HepG2 (cell line): Measurements from ENCODE around the gene SETD1B. TPM values are rescaled to one million over a fixed set of nuclear protein-coding genes. Genes with fewer than 3 reads are reported as not detected.
A peak's percentile ranks its signal among the peaks of the same experiment; 100 is the strongest.

Source experiments
- IKZF1 ChIP-seq: fragments of 450-650 bp; IDR thresholded peaks from 2 replicates; pipeline ENCODE4 v1.7.1; 2016
- NCOA5 ChIP-seq: sonication (generic); formaldehyde crosslinking; IDR thresholded peaks from 2 replicates; pipeline ENCODE4 v1.4.0; 2020; ENCODE audit warnings: missing genetic modification reagents
- NFYC ChIP-seq: IDR thresholded peaks from 2 replicates; pipeline ENCODE4 v1.6.1; 2016; ENCODE audit warnings: missing genetic modification reagents, missing compliant biosample characterization
- PHF21A ChIP-seq: sonication (generic); formaldehyde crosslinking; IDR thresholded peaks from 2 replicates; pipeline ENCODE4 v1.5.0; 2020; ENCODE audit warnings: mild to moderate bottlenecking, missing genetic modification reagents
- POLR2A ChIP-seq, 2 experiments: IDR thresholded peaks; 2 replicates each; pipeline ENCODE4 v1.6.1; 2011; ENCODE audit warnings: low read depth in 2 of 2, low read length in 2 of 2, mild to moderate bottlenecking in 1 of 2, moderate library complexity in 1 of 2; ENCODE audit not compliant: insufficient read depth in 1 of 2
- RBM39 ChIP-seq: fragments of 200-400 bp; formaldehyde crosslinking; IDR thresholded peaks from one replicate; pipeline ENCODE4 v1.6.1; 2018; ENCODE audit warnings: antibody characterized with exemption, mild to moderate bottlenecking, low read depth, low read length; ENCODE audit not compliant: poor library complexity, severe bottlenecking
- TOE1 ChIP-seq: sonication (generic); formaldehyde crosslinking; IDR thresholded peaks from 2 replicates; pipeline ENCODE4 v1.4.0; 2020; ENCODE audit warnings: mild to moderate bottlenecking, missing genetic modification reagents
- ZC3H13 ChIP-seq: sonication (generic); formaldehyde crosslinking; IDR thresholded peaks from 2 replicates; pipeline ENCODE4 v1.8.1; 2023; ENCODE audit warnings: mild to moderate bottlenecking, missing genetic modification reagents, moderate library complexity
- ZKSCAN1 ChIP-seq: fragments of 150-350 bp; IDR thresholded peaks from 2 replicates; pipeline ENCODE4 v1.6.1; 2014; ENCODE audit warnings: low read length
- ZNF136 ChIP-seq: sonication (generic); formaldehyde crosslinking; IDR thresholded peaks from 2 replicates; pipeline ENCODE4 v1.8.1; 2022; ENCODE audit warnings: low read depth, mild to moderate bottlenecking, moderate library complexity, missing genetic modification reagents
- ZNF160 ChIP-seq: sonication (generic); formaldehyde crosslinking; IDR thresholded peaks from 2 replicates; pipeline ENCODE4 v1.8.0; 2022; ENCODE audit warnings: mild to moderate bottlenecking, inconsistent platforms, missing genetic modification reagents
- ZNF367 ChIP-seq: sonication (generic); formaldehyde crosslinking; IDR thresholded peaks from 2 replicates; pipeline ENCODE4 v1.4.0; 2020; ENCODE audit warnings: missing genetic modification reagents, borderline replicate concordance
- ZNF629 ChIP-seq: sonication (generic); formaldehyde crosslinking; conservative IDR thresholded peaks from 2 replicates; pipeline ENCODE4 v1.5.0; 2020; ENCODE audit warnings: missing genetic modification reagents
- ZSCAN29 ChIP-seq: sonication (generic); formaldehyde crosslinking; conservative IDR thresholded peaks from 2 replicates; pipeline ENCODE4 v1.4.0; 2020; ENCODE audit warnings: mild to moderate bottlenecking, missing genetic modification reagents
- polyA plus RNA-seq, 8 experiments: library from polyadenylated mRNA; depleted of rRNA in 3 of 8; stranded (reverse) in 7 of 8; unstranded in 1 of 8; fragments of >200 nt; fragmentation: Illumina TruSeq in 4 of 8; extraction: Trizol in 4 of 8; gene quantifications; 2 replicates each; pipeline versions ENCODE4 v1.2.1 to v1.2.3, GENCODE V29; 2011 to 2016; ENCODE audit warnings: low read depth in 4 of 8, missing spikeins in 1 of 8, mixed read lengths in 1 of 8; ENCODE audit not compliant: insufficient read depth in 1 of 8
- total RNA-seq, 5 experiments: library from RNA; depleted of rRNA; stranded (reverse); fragments of >200 nt; fragmentation: Illumina TruSeq; extraction: Trizol; gene quantifications; 2 replicates each; pipeline ENCODE4 v1.2.3, GENCODE V29; 2016; ENCODE audit warnings: low read depth in 1 of 5
- TF ChIP-seq, protein P1 (sequence below): sonication (generic); formaldehyde crosslinking; IDR thresholded peaks from 2 replicates; pipeline ENCODE4 v1.4.0; 2020; ENCODE audit warnings: low read depth, missing genetic modification reagents
- TF ChIP-seq, protein P2 (sequence below): sonication (generic); formaldehyde crosslinking; IDR thresholded peaks from 2 replicates; pipeline ENCODE4 v1.5.0; 2020; ENCODE audit warnings: mild to moderate bottlenecking, missing genetic modification reagents
- TF ChIP-seq, protein P3 (sequence below): sonication (generic); formaldehyde crosslinking; IDR thresholded peaks from 2 replicates; pipeline ENCODE4 v1.4.0; 2020; ENCODE audit warnings: mild to moderate bottlenecking, low read depth, missing genetic modification reagents
- TF ChIP-seq, protein P4 (sequence below): sonication (generic); formaldehyde crosslinking; IDR thresholded peaks from 2 replicates; pipeline ENCODE4 v1.5.0; 2020; ENCODE audit warnings: mild to moderate bottlenecking, missing genetic modification reagents
- TF ChIP-seq, protein P5 (sequence below): sonication (generic); formaldehyde crosslinking; IDR thresholded peaks from 2 replicates; pipeline ENCODE4 v1.4.0; 2020; ENCODE audit warnings: missing genetic modification reagents

Gene SETD1B
- total and polyA plus RNA-seq, 2 of the 13 experiments (the other 11 are each of a cell fraction or from before 2014, with no cell fraction given) = 1.1 to 1.4 TPM

DNA sequence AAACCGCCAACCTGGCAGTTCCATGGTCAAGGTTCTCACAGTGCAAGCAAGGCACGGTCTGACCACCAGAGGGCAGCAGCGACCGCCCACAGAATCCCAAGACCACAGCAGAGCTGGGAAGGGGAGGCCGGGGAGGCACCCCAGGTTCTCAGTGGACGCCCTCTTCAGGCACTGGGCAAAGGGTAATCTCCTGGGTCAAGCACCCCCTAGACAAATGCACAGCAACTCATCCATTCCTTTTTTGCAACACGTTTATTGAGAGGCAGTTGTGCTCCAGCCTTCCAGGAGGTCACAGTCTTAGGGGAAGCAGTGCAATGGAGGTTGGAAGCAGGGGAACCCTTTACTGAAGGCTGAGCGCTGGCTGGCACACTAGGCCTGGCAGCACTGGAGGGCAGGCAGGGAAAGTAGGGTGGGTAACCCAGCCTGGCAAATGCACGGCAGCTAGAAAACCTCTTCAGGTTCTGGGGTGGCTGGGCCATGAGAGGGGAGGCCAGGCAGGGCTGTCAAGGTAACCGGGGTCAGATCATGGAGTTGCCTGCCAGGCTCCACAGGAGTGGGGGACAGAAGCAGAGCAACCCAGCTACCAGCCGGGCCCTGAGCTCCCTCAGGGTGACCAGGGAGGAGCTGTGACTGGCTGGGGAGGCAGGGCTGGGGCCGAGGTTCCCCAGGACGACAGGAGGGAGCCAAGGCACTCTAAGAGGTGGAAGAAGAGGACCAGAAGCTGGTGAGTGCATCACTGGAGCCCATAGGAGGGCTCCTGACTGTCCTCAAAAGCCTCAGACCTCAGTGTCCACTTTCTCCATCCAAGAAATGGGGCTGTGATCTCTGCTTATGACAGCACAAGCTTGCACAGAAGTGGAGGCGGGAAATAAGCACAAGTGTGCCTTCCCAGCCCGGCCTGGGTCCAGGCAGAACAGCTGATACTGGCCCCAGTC, 8.5 kb upstream of the SETD1B start (continued):
- no peak for TF ChIP-seq ZC3H13 (CRISPR knock-in tag)
- TF ChIP-seq, protein P1, sequence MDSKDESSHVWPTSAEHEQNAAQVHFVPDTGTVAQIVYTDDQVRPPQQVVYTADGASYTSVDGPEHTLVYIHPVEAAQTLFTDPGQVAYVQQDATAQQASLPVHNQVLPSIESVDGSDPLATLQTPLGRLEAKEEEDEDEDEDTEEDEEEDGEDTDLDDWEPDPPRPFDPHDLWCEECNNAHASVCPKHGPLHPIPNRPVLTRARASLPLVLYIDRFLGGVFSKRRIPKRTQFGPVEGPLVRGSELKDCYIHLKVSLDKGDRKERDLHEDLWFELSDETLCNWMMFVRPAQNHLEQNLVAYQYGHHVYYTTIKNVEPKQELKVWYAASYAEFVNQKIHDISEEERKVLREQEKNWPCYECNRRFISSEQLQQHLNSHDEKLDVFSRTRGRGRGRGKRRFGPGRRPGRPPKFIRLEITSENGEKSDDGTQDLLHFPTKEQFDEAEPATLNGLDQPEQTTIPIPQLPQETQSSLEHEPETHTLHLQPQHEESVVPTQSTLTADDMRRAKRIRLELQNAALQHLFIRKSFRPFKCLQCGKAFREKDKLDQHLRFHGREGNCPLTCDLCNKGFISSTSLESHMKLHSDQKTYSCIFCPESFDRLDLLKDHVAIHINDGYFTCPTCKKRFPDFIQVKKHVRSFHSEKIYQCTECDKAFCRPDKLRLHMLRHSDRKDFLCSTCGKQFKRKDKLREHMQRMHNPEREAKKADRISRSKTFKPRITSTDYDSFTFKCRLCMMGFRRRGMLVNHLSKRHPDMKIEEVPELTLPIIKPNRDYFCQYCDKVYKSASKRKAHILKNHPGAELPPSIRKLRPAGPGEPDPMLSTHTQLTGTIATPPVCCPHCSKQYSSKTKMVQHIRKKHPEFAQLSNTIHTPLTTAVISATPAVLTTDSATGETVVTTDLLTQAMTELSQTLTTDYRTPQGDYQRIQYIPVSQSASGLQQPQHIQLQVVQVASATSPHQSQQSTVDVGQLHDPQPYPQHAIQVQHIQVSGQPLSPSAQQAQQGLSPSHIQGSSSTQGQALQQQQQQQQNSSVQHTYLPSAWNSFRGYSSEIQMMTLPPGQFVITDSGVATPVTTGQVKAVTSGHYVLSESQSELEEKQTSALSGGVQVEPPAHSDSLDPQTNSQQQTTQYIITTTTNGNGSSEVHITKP = no peak
- no peak for TF ChIP-seq IKZF1
- TF ChIP-seq RBM39 = no peak
- no peak; the same call in 1 of the 2 replicates for TF ChIP-seq ZNF136 (CRISPR knock-in tag)
- TF ChIP-seq, protein P2, sequence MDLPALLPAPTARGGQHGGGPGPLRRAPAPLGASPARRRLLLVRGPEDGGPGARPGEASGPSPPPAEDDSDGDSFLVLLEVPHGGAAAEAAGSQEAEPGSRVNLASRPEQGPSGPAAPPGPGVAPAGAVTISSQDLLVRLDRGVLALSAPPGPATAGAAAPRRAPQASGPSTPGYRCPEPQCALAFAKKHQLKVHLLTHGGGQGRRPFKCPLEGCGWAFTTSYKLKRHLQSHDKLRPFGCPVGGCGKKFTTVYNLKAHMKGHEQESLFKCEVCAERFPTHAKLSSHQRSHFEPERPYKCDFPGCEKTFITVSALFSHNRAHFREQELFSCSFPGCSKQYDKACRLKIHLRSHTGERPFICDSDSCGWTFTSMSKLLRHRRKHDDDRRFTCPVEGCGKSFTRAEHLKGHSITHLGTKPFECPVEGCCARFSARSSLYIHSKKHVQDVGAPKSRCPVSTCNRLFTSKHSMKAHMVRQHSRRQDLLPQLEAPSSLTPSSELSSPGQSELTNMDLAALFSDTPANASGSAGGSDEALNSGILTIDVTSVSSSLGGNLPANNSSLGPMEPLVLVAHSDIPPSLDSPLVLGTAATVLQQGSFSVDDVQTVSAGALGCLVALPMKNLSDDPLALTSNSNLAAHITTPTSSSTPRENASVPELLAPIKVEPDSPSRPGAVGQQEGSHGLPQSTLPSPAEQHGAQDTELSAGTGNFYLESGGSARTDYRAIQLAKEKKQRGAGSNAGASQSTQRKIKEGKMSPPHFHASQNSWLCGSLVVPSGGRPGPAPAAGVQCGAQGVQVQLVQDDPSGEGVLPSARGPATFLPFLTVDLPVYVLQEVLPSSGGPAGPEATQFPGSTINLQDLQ (CRISPR knock-in tag) = no peak
- TF ChIP-seq NCOA5 (CRISPR knock-in tag) = no peak
- TF ChIP-seq NFYC (CRISPR knock-in tag) = peak; percentile 9; the same call in 1 of the 2 replicates
- 0 out of 2 replicates have a peak, but pooled peaks have one; percentile 56 for TF ChIP-seq ZNF160
- TF ChIP-seq, protein P3, sequence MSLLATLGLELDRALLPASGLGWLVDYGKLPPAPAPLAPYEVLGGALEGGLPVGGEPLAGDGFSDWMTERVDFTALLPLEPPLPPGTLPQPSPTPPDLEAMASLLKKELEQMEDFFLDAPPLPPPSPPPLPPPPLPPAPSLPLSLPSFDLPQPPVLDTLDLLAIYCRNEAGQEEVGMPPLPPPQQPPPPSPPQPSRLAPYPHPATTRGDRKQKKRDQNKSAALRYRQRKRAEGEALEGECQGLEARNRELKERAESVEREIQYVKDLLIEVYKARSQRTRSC (CRISPR knock-in tag) = no peak
- no peak for TF ChIP-seq ZNF367
- TF ChIP-seq, protein P4, sequence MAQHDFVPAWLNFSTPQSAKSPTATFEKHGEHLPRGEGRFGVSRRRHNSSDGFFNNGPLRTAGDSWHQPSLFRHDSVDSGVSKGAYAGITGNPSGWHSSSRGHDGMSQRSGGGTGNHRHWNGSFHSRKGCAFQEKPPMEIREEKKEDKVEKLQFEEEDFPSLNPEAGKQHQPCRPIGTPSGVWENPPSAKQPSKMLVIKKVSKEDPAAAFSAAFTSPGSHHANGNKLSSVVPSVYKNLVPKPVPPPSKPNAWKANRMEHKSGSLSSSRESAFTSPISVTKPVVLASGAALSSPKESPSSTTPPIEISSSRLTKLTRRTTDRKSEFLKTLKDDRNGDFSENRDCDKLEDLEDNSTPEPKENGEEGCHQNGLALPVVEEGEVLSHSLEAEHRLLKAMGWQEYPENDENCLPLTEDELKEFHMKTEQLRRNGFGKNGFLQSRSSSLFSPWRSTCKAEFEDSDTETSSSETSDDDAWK = no peak
- TF ChIP-seq PHF21A (CRISPR knock-in tag) = no peak; the same call in 1 of the 2 replicates
- no peak for TF ChIP-seq ZSCAN29 (CRISPR knock-in tag)
- TF ChIP-seq, protein P5, sequence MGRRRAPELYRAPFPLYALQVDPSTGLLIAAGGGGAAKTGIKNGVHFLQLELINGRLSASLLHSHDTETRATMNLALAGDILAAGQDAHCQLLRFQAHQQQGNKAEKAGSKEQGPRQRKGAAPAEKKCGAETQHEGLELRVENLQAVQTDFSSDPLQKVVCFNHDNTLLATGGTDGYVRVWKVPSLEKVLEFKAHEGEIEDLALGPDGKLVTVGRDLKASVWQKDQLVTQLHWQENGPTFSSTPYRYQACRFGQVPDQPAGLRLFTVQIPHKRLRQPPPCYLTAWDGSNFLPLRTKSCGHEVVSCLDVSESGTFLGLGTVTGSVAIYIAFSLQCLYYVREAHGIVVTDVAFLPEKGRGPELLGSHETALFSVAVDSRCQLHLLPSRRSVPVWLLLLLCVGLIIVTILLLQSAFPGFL (CRISPR knock-in tag) = no peak
- peak; percentile 84 for TF ChIP-seq ZNF629 (CRISPR knock-in tag)
- no peak for TF ChIP-seq TOE1 (CRISPR knock-in tag)
- no peak; a peak in 1 of 4 replicates for TF ChIP-seq POLR2A (IDR thresholded peaks at IDR 0.05; ENCODE audit: insufficient read depth in 1 of 2, low read depth in 2 of 2, low read length in 2 of 2)
- TF ChIP-seq ZKSCAN1 = no peak
